Breast epithelium (tissue), 4 donors: ENCODE results near the gene CLDN11. TPM values are rescaled to one million over a fixed set of nuclear protein-coding genes. Genes with fewer than 3 reads are reported as not detected.
A peak's percentile ranks its signal among the peaks of the same experiment; 100 is the strongest.

Experiments
- DNase-seq, 2 donors: peaks; one replicate each; pipeline ENCODE4 v3.0.0-alpha.2; 2019; ENCODE audit warnings: low spot score in 2 of 2
- H3K27ac ChIP-seq, 2 donors: fragments of 200-600 bp; sonication (generic) in 1 of 2; one replicate each; pipeline ENCODE4 v1.5.1; 2016 to 2019; ENCODE audit warnings: mild to moderate bottlenecking in 1 of 2
- H3K27me3 ChIP-seq, 2 donors: fragments of 200-600 bp; sonication (generic) in 1 of 2; one replicate each; pipeline versions ENCODE4 v1.5.1 to v1.6.0; 2017 to 2019; ENCODE audit warnings: control low read depth in 1 of 2, mild to moderate bottlenecking in 1 of 2
- H3K36me3 ChIP-seq: fragments of 200-600 bp; one replicate; pipeline ENCODE4 v1.5.1; 2019
- H3K4me1 ChIP-seq, 2 donors: fragments of 200-600 bp; sonication (generic); one replicate each; pipeline ENCODE4 v1.5.1; 2016 to 2019; ENCODE audit warnings: control low read depth in 1 of 2
- H3K4me3 ChIP-seq, 3 donors: fragments of 200-600 bp; sonication (generic); 1 replicate in 2 of 3; 2 replicates in 1 of 3; pipeline ENCODE4 v1.5.1; 2016 to 2019; ENCODE audit warnings: mild to moderate bottlenecking in 3 of 3, moderate library complexity in 2 of 3
- H3K9me3 ChIP-seq, 2 donors: fragments of 200-600 bp; sonication (generic) in 1 of 2; one replicate each; pipeline ENCODE4 v1.5.1; 2016 to 2019; ENCODE audit warnings: control low read depth in 1 of 2
- CTCF ChIP-seq, 3 donors: fragments of 450-650 bp; IDR thresholded peaks; one replicate each; pipeline ENCODE4 v1.5.1; 2016 to 2017; ENCODE audit warnings: antibody characterized with exemption in 3 of 3, mild to moderate bottlenecking in 3 of 3, moderate library complexity in 3 of 3
- POLR2A ChIP-seq: fragments of 450-650 bp; IDR thresholded peaks from one replicate; pipeline ENCODE4 v1.6.1; 2016; ENCODE audit warnings: antibody characterized with exemption, mild to moderate bottlenecking, moderate library complexity
- POLR2AphosphoS5 ChIP-seq, 3 donors: sonication (generic); formaldehyde crosslinking; IDR thresholded peaks; one replicate each; pipeline ENCODE4 v1.6.1; 2017; ENCODE audit warnings: antibody characterized with exemption in 3 of 3
- intact Hi-C: fragments of 100-400 bp; cut with DNase I; formaldehyde crosslinking; loops from one replicate; pipeline ENCODE4 v1.15.1; 2023; ENCODE audit warnings: low total_unique reads
- total RNA-seq, 3 donors: library from RNA; depleted of rRNA; stranded (reverse); fragments of >200 nt; gene quantifications; one replicate each; pipeline ENCODE4 v1.1.0, GENCODE V29; 2016

CLDN11 gene
- total RNA-seq, 3 donors from 2014 or later, result 8.2 to 48.4 (median 28.8) TPM

GRCh38 chr3:170413291-170413690 lies 5.4 kb upstream of the CLDN11 start:
- Histone ChIP-seq H3K27me3 (no peaks in the 10 kb centered on the region), H3K36me3 (no peaks in the 10 kb centered on the region), H3K27ac (no peak overlapping the region), H3K4me3 (no peak overlapping the region), H3K9me3 (no peaks in the 10 kb centered on the region), H3K4me1 (no peaks in the 10 kb centered on the region)
- TF ChIP-seq POLR2A (no peak), CTCF (IDR thresholded peaks at IDR 0.05) (no peak), POLR2AphosphoS5 (IDR thresholded peaks at IDR 0.05) (no peak)
- DNase-seq, result no peak
- intact Hi-C loops, result loop anchor here (5.0 kb wide), 1 partner anchor 101 kb away; no protein-coding TSS in a partner anchor

- no peaks in the 10 kb centered on the region for H3K9me3 ChIP-seq
- TF ChIP-seq POLR2AphosphoS5 (IDR thresholded peaks at IDR 0.05) (peak in 2 of 3 donors; percentile 59 to 71), POLR2A (no peak), CTCF (IDR thresholded peaks at IDR 0.05) (peak; percentile 76 to 91 (median 89))
- no peaks in the 10 kb centered on the region for H3K27me3 ChIP-seq
- DNase-seq, result peak in 1 of 2 donors; percentile 32
- no peaks in the 10 kb centered on the region for H3K36me3 ChIP-seq
- H3K27ac ChIP-seq, result no peak overlapping the region
- intact Hi-C loops, result loop anchor here (5.0 kb wide), 1 partner anchor 102 kb away; no protein-coding TSS in a partner anchor
- no peak overlapping the region for H3K4me3 ChIP-seq
- H3K4me1 ChIP-seq, result peaks cover 0 to 4% of the 10 kb centered on the region in 2 donors
Measured at GRCh38 chr3:170414202-170414663, 4.4 kb upstream of the CLDN11 start.

- Histone ChIP-seq H3K4me3 (no peak overlapping the region), H3K4me1 (peaks cover 0 to 4% of the 10 kb centered on the region in 2 donors), H3K27me3 (no peaks in the 10 kb centered on the region), H3K27ac (no peak overlapping the region), H3K36me3 (no peaks in the 10 kb centered on the region), H3K9me3 (no peaks in the 10 kb centered on the region)
- DNase-seq, result no peak
- intact Hi-C loops, result no loop called here
- TF ChIP-seq POLR2AphosphoS5 (IDR thresholded peaks at IDR 0.05) (no peak), CTCF (IDR thresholded peaks at IDR 0.05) (no peak), POLR2A (no peak)
Measured at GRCh38 chr3:170417090-170417489, 1.6 kb upstream of the CLDN11 start.

- TF ChIP-seq POLR2A (no peak), CTCF (IDR thresholded peaks at IDR 0.05) (no peak), POLR2AphosphoS5 (IDR thresholded peaks at IDR 0.05) (peak; percentile 13 to 60 (median 59))
- H3K36me3 ChIP-seq, result no peaks in the 10 kb centered on the region
- peaks cover 0 to 4% of the 10 kb centered on the region in 2 donors for H3K4me1 ChIP-seq
- no peaks in the 10 kb centered on the region for H3K9me3 ChIP-seq
- intact Hi-C loops, result no loop called here
- no peaks in the 10 kb centered on the region for H3K27me3 ChIP-seq
- H3K27ac ChIP-seq, result peak overlapping the region; percentile 93
- peak overlapping the region; percentile 49 to 89 (median 69) for H3K4me3 ChIP-seq
- peak in 1 of 2 donors; percentile 57 for DNase-seq
Measured at GRCh38 chr3:170419557-170420087, 954 bp downstream of the CLDN11 start.

- Histone ChIP-seq H3K36me3 (no peaks in the 10 kb centered on the region), H3K27ac (peak overlapping the region; percentile 93), H3K4me3 (peak overlapping the region; percentile 49 to 89 (median 69)), H3K9me3 (no peaks in the 10 kb centered on the region), H3K27me3 (no peaks in the 10 kb centered on the region), H3K4me1 (peaks cover 0 to 4% of the 10 kb centered on the region in 2 donors)
- DNase-seq, result peak in 1 of 2 donors; percentile 26
- TF ChIP-seq POLR2AphosphoS5 (IDR thresholded peaks at IDR 0.05), result no peak
- intact Hi-C loops, result no loop called here
Measured at GRCh38 chr3:170420307-170420821, 1.7 kb downstream of the CLDN11 start.
